ENCODE data around the gene TEX38.

- TF ChIP-seq, protein P1, sequence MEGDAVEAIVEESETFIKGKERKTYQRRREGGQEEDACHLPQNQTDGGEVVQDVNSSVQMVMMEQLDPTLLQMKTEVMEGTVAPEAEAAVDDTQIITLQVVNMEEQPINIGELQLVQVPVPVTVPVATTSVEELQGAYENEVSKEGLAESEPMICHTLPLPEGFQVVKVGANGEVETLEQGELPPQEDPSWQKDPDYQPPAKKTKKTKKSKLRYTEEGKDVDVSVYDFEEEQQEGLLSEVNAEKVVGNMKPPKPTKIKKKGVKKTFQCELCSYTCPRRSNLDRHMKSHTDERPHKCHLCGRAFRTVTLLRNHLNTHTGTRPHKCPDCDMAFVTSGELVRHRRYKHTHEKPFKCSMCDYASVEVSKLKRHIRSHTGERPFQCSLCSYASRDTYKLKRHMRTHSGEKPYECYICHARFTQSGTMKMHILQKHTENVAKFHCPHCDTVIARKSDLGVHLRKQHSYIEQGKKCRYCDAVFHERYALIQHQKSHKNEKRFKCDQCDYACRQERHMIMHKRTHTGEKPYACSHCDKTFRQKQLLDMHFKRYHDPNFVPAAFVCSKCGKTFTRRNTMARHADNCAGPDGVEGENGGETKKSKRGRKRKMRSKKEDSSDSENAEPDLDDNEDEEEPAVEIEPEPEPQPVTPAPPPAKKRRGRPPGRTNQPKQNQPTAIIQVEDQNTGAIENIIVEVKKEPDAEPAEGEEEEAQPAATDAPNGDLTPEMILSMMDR (IDR thresholded peaks at IDR 0.05), result no peak
- TF ChIP-seq POLR2AphosphoS5 (IDR thresholded peaks at IDR 0.05), result no peak
Measured at GRCh38 chr1:46672696-46673095, 1.0 kb downstream of the TEX38 start.
